GM12878 (cell line): Measurements from ENCODE around the gene MFN2. TPM values are rescaled to one million over a fixed set of nuclear protein-coding genes. Genes with fewer than 3 reads are reported as not detected.

Experiments
- ATAC-seq: fragments of 200-7000 bp; cut with Tn5 transposase; 3 replicates; pipeline ENCODE4 v1.9.1; 2020; ENCODE audit warnings: mild to moderate bottlenecking, moderate library complexity
- BruUV-seq: library from RNA; stranded (reverse); fragments of 400-500 nt; replicated peaks from 2 replicates; lab custom pipeline; 2021; lab: Mats Ljungman, UMichigan
- CTCF ChIA-PET: fragments of 300-600 bp; sonication (Branson Sonifier 250); formaldehyde crosslinking; extraction: SDS; loops from one replicate; lab custom pipeline; 2021; ENCODE audit warnings: inconsistent platforms; lab: Yijun Ruan, JAX
- POLR2A ChIA-PET: fragments of 350-600 bp; formaldehyde crosslinking; extraction: SDS; loops from one replicate; lab custom pipeline; 2021; ENCODE audit warnings: inconsistent platforms; lab: Charles Lee
- RAD21 ChIA-PET: fragments of 300-600 bp; sonication (Branson Sonifier 250); formaldehyde crosslinking; loops from one replicate; lab custom pipeline; 2023; ENCODE audit warnings: antibody characterized with exemption; ENCODE audit not compliant: unreplicated experiment; lab: Charles Lee
- SMC1A ChIA-PET: fragments of 300-600 bp; sonication (Branson Sonifier 250); formaldehyde crosslinking; loops from one replicate; lab custom pipeline; 2023; ENCODE audit not compliant: unreplicated experiment, uncharacterized antibody; lab: Charles Lee
- DNase-seq: peaks from one replicate; pipeline ENCODE4 v3.0.0-alpha.2; 2011; ENCODE audit warnings: low read depth, low spot score
- FAIRE-seq: peaks from 3 replicates; lab custom pipeline; 2011; peaks lifted over from hg19 to GRCh38; lab: Jason Lieb, UNC
- H2AFZ ChIP-seq: 2 replicates; pipeline ENCODE4 v1.6.0; 2011; ENCODE audit warnings: low read depth, low read length, control low read depth; ENCODE audit not compliant: control insufficient read depth
- H3K27ac ChIP-seq: 2 replicates; pipeline ENCODE4 v1.5.1; 2011; ENCODE audit warnings: control low read depth; ENCODE audit not compliant: control insufficient read depth, insufficient read depth
- H3K27me3 ChIP-seq, 2 experiments: replicated peaks in 1 of 2; 2 replicates each; pipeline versions ENCODE4 v1.6.0 to v1.6.1; 2011; ENCODE audit warnings: low read length in 1 of 2; ENCODE audit not compliant: control insufficient read depth in 2 of 2, insufficient read depth in 2 of 2
- H3K36me3 ChIP-seq, 2 experiments: 2 replicates each; pipeline ENCODE4 v1.5.1; 2011; ENCODE audit warnings: low read length in 1 of 2; ENCODE audit not compliant: control insufficient read depth in 2 of 2, insufficient read depth in 2 of 2
- H3K4me1 ChIP-seq: 2 replicates; pipeline ENCODE4 v1.6.1; 2011; ENCODE audit warnings: mild to moderate bottlenecking, low read length, moderate library complexity, mixed read lengths; ENCODE audit not compliant: control insufficient read depth, insufficient read depth
- H3K4me2 ChIP-seq: 2 replicates; pipeline ENCODE4 v1.6.0; 2011; ENCODE audit warnings: control low read depth; ENCODE audit not compliant: control insufficient read depth, insufficient read depth
- H3K4me3 ChIP-seq: fragments of 200-600 bp; sonication (generic); 2 replicates; pipeline ENCODE4 v1.5.1; 2016
- H3K79me2 ChIP-seq: 2 replicates; pipeline ENCODE4 v1.6.0; 2011; ENCODE audit warnings: low read length; ENCODE audit not compliant: control insufficient read depth, insufficient read depth
- H3K9ac ChIP-seq: 2 replicates; pipeline ENCODE4 v1.8.0; 2011; ENCODE audit warnings: low read length, control low read depth, mixed read lengths; ENCODE audit not compliant: control insufficient read depth, insufficient read depth
- H3K9me3 ChIP-seq: replicated peaks from 3 replicates; pipeline ENCODE4 v1.5.1; 2011; ENCODE audit warnings: mild to moderate bottlenecking, low read length; ENCODE audit not compliant: control insufficient read depth, insufficient read depth
- H4K20me1 ChIP-seq: 2 replicates; pipeline ENCODE4 v1.6.0; 2011; ENCODE audit not compliant: control insufficient read depth, insufficient read depth
- LARP7 ChIP-seq: fragments of 450-650 bp; IDR thresholded peaks from 2 replicates; pipeline ENCODE4 v1.6.1; 2017; ENCODE audit warnings: mild to moderate bottlenecking
- MEF2A ChIP-seq: IDR thresholded peaks from 2 replicates; pipeline ENCODE4 v1.6.1; 2011; ENCODE audit warnings: low read depth, mild to moderate bottlenecking, low read length, moderate library complexity; ENCODE audit not compliant: insufficient read depth
- SPI1 ChIP-seq: IDR thresholded peaks from 2 replicates; pipeline ENCODE4 v1.6.1; 2011; ENCODE audit warnings: low read depth, mild to moderate bottlenecking, low read length, moderate library complexity, borderline replicate concordance; ENCODE audit not compliant: insufficient read depth
- WRNIP1 ChIP-seq: IDR thresholded peaks from 2 replicates; pipeline ENCODE4 v1.6.1; 2011; ENCODE audit warnings: low read depth, low read length, improper control_type of control experiment, borderline replicate concordance
- WGBS: methylation state at CpG from one replicate; pipeline ENCODE4 v1.1.6; 2016; ENCODE audit warnings: low lambda C conversion rate; ENCODE audit not compliant: insufficient replicate concordance, insufficient coverage; ENCODE audit errors: missing lambda C conversion rate; 5-methylcytosine and 5-hydroxymethylcytosine counted together
- in situ Hi-C: fragments of 300-500 bp; cut with MboI; formaldehyde crosslinking; loops from 9 replicates; pipeline ENCODE4 v1.14.3; 2018; ENCODE audit warnings: mixed read lengths
- intact Hi-C: fragments of 100-400 bp; cut with micrococcal nuclease; formaldehyde crosslinking; loops from one replicate; pipeline ENCODE4 v1.14.2; 2022; ENCODE audit not compliant: unreplicated experiment
- polyA plus RNA-seq, 11 experiments: library from polyadenylated mRNA; depleted of rRNA in 4 of 11; unstranded in 6 of 11; stranded (reverse) in 5 of 11; fragments of >200 nt; fragmentation: Nextera tagmentation in 4 of 11; fragmentation: Illumina TruSeq in 1 of 11; extraction: Ambion mirVana in 4 of 11; extraction: Trizol in 1 of 11; gene quantifications; 1 replicate in 1 of 11; 2 replicates in 10 of 11; pipeline versions ENCODE4 v1.2.1 to v1.2.3, GENCODE V29; 2011 to 2016; ENCODE audit warnings: inconsistent platforms in 2 of 11, missing spikeins in 2 of 11, low read depth in 1 of 11
- total RNA-seq, 4 experiments: library from RNA; depleted of rRNA in 3 of 4; stranded (reverse); fragments of >200 nt in 3 of 4; fragmentation: Illumina TruSeq in 1 of 4; extraction: Trizol in 1 of 4; gene quantifications; 2 replicates each; pipeline versions ENCODE4 v1.2.1 to v1.2.3, GENCODE V29; 2013 to 2021
- TF ChIP-seq, protein P1 (sequence below): IDR thresholded peaks from 2 replicates; pipeline ENCODE4 v1.6.1; 2012; ENCODE audit warnings: mild to moderate bottlenecking, low read depth, low read length

The MFN2 gene
- total and polyA plus RNA-seq, 10 of the 15 experiments (the other 5 are each of a cell fraction or from before 2014, with no cell fraction given) = 5.3 to 64.4 (median 48.1) TPM

DNA sequence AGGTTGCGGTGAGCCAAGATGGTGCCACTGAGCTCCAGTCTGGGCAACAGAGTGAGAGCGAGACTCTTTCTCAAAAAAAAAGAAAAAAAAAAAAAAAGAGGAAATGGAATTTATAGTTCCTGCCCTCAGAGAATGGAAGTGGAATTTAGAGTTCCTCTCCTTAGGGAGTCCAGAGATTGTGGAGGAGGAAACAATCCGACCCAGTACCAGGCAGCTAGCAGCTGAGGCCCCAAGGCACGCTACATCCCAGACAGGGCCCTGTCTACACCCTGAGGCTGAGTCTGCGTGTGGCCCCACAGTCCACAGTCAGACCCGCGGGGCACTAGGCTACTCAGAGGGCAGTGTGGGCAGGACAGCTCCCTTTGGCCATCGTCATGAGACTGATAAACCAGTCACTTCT lies 1.9 kb upstream of the MFN2 start:
- no TSS peak for BruUV-seq
- Histone ChIP-seq H3K9ac (no peak overlapping the region), H3K4me2 (no peak overlapping the region), H3K9me3 (no peaks in the 10 kb centered on the region), H3K79me2 (peaks cover 20% of the 10 kb centered on the region), H3K36me3 (peaks cover 3 to 5% of the 10 kb centered on the region in 2 experiments), H3K4me3 (no peak overlapping the region), H3K27me3 (no peaks in the 10 kb centered on the region), H3K4me1 (peaks cover 6% of the 10 kb centered on the region), H2AFZ (no peak overlapping the region), H3K27ac (no peak overlapping the region), H4K20me1 (no peaks in the 10 kb centered on the region)
- ChIA-PET RAD21 (interaction anchor here (0.6 kb wide), 1 partner anchor 101 kb away, joined by 3 read pairs; no protein-coding TSS in a partner anchor), POLR2A (interaction anchor here (0.5 to 1.0 kb wide), 4 partner anchors 9 to 1013 kb away, joined by 3 to 7 read pairs (median 4); no protein-coding TSS in a partner anchor), CTCF (interaction anchor here (0.6 to 1.0 kb wide), 2 partner anchors 10 to 604 kb away, joined by 3 read pairs; no protein-coding TSS in a partner anchor), SMC1A (interaction anchor here (0.7 kb wide), 1 partner anchor 11 kb away, joined by 4 read pairs; no protein-coding TSS in a partner anchor)
- FAIRE-seq = no peak
- WGBS = 79% methylated on average over 8 of the region's 8 CpGs
- TF ChIP-seq WRNIP1 (no peak), SPI1 (0 out of 2 replicates have a peak, but pooled peaks have one; percentile 6), MEF2A (no peak), LARP7 (no peak)
- TF ChIP-seq, protein P1, sequence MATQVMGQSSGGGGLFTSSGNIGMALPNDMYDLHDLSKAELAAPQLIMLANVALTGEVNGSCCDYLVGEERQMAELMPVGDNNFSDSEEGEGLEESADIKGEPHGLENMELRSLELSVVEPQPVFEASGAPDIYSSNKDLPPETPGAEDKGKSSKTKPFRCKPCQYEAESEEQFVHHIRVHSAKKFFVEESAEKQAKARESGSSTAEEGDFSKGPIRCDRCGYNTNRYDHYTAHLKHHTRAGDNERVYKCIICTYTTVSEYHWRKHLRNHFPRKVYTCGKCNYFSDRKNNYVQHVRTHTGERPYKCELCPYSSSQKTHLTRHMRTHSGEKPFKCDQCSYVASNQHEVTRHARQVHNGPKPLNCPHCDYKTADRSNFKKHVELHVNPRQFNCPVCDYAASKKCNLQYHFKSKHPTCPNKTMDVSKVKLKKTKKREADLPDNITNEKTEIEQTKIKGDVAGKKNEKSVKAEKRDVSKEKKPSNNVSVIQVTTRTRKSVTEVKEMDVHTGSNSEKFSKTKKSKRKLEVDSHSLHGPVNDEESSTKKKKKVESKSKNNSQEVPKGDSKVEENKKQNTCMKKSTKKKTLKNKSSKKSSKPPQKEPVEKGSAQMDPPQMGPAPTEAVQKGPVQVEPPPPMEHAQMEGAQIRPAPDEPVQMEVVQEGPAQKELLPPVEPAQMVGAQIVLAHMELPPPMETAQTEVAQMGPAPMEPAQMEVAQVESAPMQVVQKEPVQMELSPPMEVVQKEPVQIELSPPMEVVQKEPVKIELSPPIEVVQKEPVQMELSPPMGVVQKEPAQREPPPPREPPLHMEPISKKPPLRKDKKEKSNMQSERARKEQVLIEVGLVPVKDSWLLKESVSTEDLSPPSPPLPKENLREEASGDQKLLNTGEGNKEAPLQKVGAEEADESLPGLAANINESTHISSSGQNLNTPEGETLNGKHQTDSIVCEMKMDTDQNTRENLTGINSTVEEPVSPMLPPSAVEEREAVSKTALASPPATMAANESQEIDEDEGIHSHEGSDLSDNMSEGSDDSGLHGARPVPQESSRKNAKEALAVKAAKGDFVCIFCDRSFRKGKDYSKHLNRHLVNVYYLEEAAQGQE = no peak
- intact Hi-C loops = no loop called here
- no peak for ATAC-seq
- DNase-seq = no peak
- in situ Hi-C loops = no loop called here
